SK-N-MC (cell line): ENCODE results near the gene CADPS.

ENCODE experiments used
- DNase-seq: peaks from one replicate; pipeline ENCODE4 v3.0.0-alpha.2; 2011; ENCODE audit warnings: low read depth, low spot score
- H3K27ac ChIP-seq: fragments of 200-600 bp; sonication (generic); 2 replicates; pipeline ENCODE4 v1.5.1; 2016; ENCODE audit warnings: mixed run types
- H3K36me3 ChIP-seq: fragments of 200-600 bp; sonication (generic); 2 replicates; pipeline ENCODE4 v1.6.1; 2017; ENCODE audit warnings: antibody characterized with exemption, low read length, mixed read lengths; ENCODE audit not compliant: insufficient read depth
- H3K4me3 ChIP-seq: fragments of 200-600 bp; sonication (generic); 2 replicates; pipeline ENCODE4 v1.5.1; 2016
- H3K9ac ChIP-seq: fragments of 200-600 bp; sonication (generic); 2 replicates; pipeline ENCODE4 v1.8.0; 2017; ENCODE audit warnings: mixed run types, mixed read lengths; ENCODE audit not compliant: insufficient read length
- H3K9me3 ChIP-seq: fragments of 200-600 bp; sonication (generic); 2 replicates; pipeline ENCODE4 v1.6.1; 2017; ENCODE audit warnings: low read depth, mild to moderate bottlenecking, antibody characterized with exemption, low read length, moderate library complexity, mixed read lengths
- EZH2 ChIP-seq: fragments of 200-600 bp; sonication (generic); IDR thresholded peaks from one replicate; pipeline ENCODE4 v1.6.1; 2017; ENCODE audit warnings: antibody characterized with exemption
- FOXP2 ChIP-seq: optimal IDR thresholded peaks from 2 replicates; pipeline ENCODE3; 2011; ENCODE audit warnings: mild to moderate bottlenecking, moderate library complexity; ENCODE audit not compliant: insufficient read depth; ENCODE audit errors: extremely low read length, control extremely low read depth
- POLR2AphosphoS5 ChIP-seq: IDR thresholded peaks from 2 replicates; pipeline ENCODE4 v1.6.1; 2012; ENCODE audit warnings: mild to moderate bottlenecking, low read depth, low read length, borderline replicate concordance

CADPS gene

DNA sequence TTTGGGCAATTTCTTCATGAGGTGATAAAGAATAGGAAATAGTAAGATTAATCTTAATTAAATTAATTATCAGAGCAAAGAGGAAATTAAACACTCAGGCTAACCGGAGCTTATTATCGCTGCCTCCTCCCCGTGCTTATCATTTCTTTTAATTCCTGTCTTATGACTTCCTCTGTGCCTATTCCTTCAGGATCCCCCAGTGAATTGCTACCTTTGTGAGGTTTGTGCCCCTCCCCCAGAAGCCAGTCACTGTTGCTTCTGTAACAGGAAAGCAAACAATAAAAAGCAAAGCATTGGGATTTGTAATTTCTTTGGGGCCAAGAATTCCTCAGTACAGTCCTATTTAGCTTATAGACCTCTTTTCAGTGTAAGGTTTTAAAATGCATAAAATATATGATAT, 164.5 kb downstream of the CADPS start:
- TF ChIP-seq EZH2: no peak
- no peak for TF ChIP-seq POLR2AphosphoS5
- TF ChIP-seq FOXP2: no peak
- Histone ChIP-seq H3K36me3 (no peaks in the 10 kb centered on the region), H3K27ac (no peak overlapping the region), H3K4me3 (no peak overlapping the region), H3K9ac (no peak overlapping the region), H3K9me3 (no peaks in the 10 kb centered on the region)
- no peak for DNase-seq

DNA sequence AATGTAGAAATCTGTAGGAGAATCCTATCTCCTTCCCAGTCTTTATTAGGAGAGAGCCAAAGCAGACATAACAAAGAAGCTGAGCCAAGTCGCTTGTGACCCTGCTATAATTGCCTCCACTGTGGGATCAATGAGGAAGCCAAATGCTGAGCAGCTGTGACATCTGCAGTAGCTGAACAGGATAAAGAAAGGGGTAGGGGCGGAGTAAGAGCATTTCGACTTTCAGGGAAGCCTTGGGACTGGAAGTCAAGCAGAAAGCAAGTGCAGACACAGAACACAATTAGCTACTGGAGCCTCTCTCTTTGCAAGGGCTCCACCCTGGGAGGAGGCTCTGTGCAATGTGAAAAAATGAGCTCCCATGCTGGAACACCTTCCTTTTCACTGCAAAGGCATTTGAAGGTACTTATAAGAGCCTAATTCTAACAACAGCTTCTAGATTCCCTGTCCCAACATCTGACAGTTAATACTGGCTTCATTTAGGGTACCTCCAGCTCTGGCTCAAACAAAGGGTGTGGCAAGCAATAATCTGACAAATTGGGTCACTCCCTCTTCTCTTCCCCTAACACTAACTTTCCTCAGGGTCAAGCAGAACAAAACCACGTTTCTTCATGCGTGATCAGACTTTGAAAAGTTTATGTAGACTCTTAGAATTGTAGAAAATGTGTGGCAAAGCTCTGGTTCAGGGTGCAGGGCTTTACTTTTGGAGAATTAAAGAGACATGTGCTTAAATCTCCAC, 166.4 kb downstream of the CADPS start:
- H3K36me3 ChIP-seq: no peaks in the 10 kb centered on the region
- H3K27ac ChIP-seq: no peak overlapping the region
- DNase-seq: no peak
- TF ChIP-seq FOXP2: no peak
- no peak for TF ChIP-seq EZH2
- TF ChIP-seq POLR2AphosphoS5: no peak
- H3K9ac ChIP-seq: no peak overlapping the region
- no peaks in the 10 kb centered on the region for H3K9me3 ChIP-seq
- H3K4me3 ChIP-seq: no peak overlapping the region

DNA sequence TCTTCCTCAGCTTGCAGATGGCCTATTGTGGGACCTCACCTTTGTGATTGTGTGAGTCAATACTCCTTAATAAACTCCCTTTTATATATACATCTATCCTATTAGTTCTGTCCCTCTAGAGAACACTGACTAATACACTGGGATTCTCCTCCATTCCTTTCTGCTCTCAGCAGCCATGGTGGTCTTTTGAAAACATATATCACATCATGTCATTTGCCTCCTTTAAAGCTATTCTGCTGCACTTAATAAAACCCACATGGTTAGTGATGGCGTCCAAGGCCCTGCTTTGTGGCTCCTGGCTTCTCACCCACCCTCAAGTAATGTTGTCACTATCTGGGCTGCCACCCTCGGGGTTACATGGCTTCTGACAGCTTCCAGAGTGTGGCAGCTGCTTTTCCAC, 169.5 kb downstream of the CADPS start:
- Histone ChIP-seq H3K9ac (no peak overlapping the region), H3K36me3 (no peaks in the 10 kb centered on the region), H3K27ac (no peak overlapping the region), H3K4me3 (no peak overlapping the region), H3K9me3 (no peaks in the 10 kb centered on the region)
- no peak for TF ChIP-seq FOXP2
- TF ChIP-seq POLR2AphosphoS5: no peak
- no peak for TF ChIP-seq EZH2
- DNase-seq: no peak

DNA sequence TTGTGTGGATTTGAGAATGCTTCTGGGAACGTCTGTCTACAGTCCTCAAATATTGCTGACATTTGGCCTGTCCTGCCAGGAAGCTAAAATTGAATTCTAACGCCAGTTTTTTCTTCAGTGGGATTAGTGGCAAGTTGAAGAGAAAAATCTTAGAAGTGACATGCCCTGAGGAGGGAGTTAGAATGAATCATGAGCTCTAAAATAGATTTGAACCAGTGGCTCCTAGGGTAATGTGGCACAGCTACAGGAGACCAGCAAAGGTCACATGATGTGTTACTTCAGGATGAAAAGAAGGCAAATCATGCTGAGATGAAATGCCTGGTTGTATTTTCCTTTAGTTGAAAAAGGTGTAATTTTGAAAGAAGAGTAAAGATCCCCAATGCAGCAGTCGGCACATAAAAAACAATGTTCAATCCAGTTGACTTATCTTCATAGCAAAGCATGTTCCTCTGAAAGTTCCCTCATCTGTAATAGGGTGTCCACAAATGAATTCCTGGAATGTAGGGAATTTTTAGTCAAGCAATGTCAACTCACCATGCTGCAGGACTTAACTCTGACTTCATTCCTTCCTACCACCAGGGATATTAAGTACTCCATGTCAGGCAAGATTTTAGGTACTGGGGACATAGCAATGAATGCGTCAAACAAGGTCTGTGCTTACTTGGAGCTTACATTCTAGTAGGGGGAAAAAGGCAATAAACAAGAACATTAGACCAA, 171.6 kb downstream of the CADPS start:
- H3K4me3 ChIP-seq: no peak overlapping the region
- no peak for DNase-seq

DNA sequence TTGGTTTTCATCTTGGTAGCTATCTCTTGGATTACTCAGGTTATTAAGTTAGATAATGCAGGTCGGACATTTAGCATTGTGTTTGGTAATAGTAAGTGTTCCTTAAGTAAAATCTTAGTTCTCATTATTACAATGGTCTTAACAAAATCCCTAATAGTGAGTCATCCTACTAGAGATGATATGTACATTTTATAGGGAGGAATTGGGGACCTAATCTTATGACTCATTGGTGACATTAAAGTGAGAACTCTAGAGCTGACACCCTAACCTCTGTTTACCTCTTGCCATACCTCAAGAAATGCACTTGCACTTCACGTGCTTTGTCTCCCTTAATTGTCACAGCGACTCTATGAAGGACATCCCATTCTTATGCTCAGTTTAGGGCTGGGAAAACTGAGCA, 174.9 kb downstream of the CADPS start:
- DNase-seq: no peak
- Histone ChIP-seq H3K27ac (no peak overlapping the region), H3K36me3 (no peaks in the 10 kb centered on the region), H3K4me3 (no peak overlapping the region), H3K9me3 (no peaks in the 10 kb centered on the region), H3K9ac (no peak overlapping the region)
- no peak for TF ChIP-seq POLR2AphosphoS5
- TF ChIP-seq FOXP2: no peak
- TF ChIP-seq EZH2: no peak

More for the DNA sequence above, 171.6 kb downstream of the CADPS start:
- Histone ChIP-seq H3K9me3 (no peaks in the 10 kb centered on the region), H3K27ac (no peak overlapping the region), H3K36me3 (no peaks in the 10 kb centered on the region), H3K9ac (no peak overlapping the region)
- TF ChIP-seq POLR2AphosphoS5: no peak
- no peak for TF ChIP-seq EZH2
- TF ChIP-seq FOXP2: no peak

DNA sequence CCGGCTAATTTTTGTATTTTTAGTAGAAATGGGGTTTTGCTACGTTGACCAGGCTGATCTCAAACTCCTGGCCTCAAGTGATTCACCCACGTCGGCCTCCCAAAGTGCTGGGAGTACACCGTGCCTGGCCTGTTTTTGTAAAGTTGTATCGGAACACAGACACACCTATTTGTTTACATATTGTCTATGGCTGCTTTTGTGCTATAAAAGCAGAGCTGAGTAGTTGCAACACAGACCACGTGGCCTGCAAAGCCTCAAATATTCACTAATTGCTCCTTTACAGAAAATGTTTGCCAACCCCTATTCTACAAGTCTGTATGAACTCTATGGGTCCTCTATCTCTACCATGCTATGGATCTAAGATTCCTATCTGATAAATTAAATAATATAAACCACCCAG, 175.5 kb downstream of the CADPS start:
- no peak for DNase-seq
- Histone ChIP-seq H3K36me3 (no peaks in the 10 kb centered on the region), H3K4me3 (no peak overlapping the region), H3K9ac (no peak overlapping the region), H3K27ac (no peak overlapping the region), H3K9me3 (no peaks in the 10 kb centered on the region)
- TF ChIP-seq EZH2: no peak
- no peak for TF ChIP-seq POLR2AphosphoS5
- TF ChIP-seq FOXP2: no peak

DNA sequence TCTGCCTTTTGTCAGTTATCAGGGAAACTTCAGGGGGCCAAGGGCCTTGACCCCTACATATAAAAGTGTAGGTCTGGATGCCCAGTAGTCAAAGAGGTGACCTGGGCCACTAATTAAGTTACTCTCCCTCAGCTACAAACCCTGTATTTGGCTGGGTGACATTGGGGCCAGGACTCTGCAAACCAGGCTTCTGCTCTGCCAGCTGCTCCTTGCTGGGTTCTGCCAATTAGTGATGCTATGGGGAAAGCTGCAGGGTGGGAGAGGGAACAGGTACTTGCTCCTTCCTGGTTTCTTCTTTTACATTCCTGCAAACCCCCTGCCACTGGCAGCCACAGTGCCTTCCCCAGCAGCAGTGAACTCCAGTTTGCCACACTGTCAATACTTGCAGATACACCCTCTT, 179.2 kb downstream of the CADPS start:
- TF ChIP-seq POLR2AphosphoS5 (no peak), EZH2 (no peak), FOXP2 (no peak)
- no peak overlapping the region for H3K4me3 ChIP-seq
- H3K9me3 ChIP-seq: no peaks in the 10 kb centered on the region
- no peaks in the 10 kb centered on the region for H3K36me3 ChIP-seq
- H3K9ac ChIP-seq: no peak overlapping the region
- DNase-seq: no peak
- H3K27ac ChIP-seq: no peak overlapping the region

DNA sequence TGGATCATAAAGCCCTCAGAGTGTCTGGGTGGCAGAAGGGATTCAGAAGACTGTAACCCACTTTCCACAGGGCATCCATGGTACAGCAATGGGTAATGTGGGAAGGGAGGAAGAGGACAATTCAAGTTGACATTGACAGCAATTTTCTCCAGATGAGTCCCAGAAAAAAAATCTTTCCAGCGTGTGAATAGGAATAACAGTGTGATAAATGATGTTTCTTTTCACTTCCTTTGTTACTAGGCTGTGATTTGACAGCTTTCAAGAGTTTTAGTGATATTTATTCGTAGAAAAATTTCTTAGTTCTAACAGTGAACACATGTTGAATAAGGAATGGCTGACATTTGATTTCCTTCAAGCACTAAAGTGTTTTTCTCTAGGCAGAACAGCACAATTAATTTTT, 186.4 kb downstream of the CADPS start:
- no peak for TF ChIP-seq EZH2
- TF ChIP-seq POLR2AphosphoS5: no peak
- no peak for TF ChIP-seq FOXP2
- H3K9ac ChIP-seq: no peak overlapping the region
- H3K9me3 ChIP-seq: no peaks in the 10 kb centered on the region
- H3K27ac ChIP-seq: no peak overlapping the region
- no peaks in the 10 kb centered on the region for H3K36me3 ChIP-seq
- no peak for DNase-seq
- no peak overlapping the region for H3K4me3 ChIP-seq

DNA sequence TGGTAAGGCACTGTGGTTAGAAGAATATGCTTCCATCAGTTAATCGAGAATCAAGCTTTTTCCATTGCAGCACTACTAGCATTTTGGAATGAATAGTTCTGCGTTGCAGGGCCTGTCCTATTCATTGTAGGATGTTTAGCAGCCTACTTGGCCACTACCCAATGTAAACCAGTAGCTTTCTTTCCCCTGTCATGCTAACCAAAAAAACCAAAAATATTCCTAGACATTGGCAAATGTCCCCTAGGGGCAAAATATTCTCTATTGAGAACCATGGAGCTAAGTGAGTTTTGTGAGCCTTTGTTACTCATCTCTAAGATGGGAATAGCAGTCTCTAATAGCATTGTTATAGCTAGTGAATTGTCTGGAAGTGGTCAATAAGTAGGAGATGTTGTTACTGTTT, 187.2 kb downstream of the CADPS start:
- H3K9ac ChIP-seq: no peak overlapping the region
- no peak overlapping the region for H3K4me3 ChIP-seq
- DNase-seq: no peak
- no peaks in the 10 kb centered on the region for H3K9me3 ChIP-seq
- no peak overlapping the region for H3K27ac ChIP-seq
- no peaks in the 10 kb centered on the region for H3K36me3 ChIP-seq
- TF ChIP-seq FOXP2 (no peak), POLR2AphosphoS5 (no peak), EZH2 (no peak)
